Keratinocyte (primary cell): Measurements from ENCODE around the gene TXNL4B.

ENCODE experiments used
- EZH2 ChIP-seq: IDR thresholded peaks from one replicate; pipeline ENCODE4 v1.6.1; 2012; ENCODE audit warnings: inconsistent platforms, mild to moderate bottlenecking, low read length, moderate library complexity
- TF ChIP-seq, protein P1 (sequence below), 3 experiments: IDR thresholded peaks in 1 of 3; conservative IDR thresholded peaks in 1 of 3; optimal IDR thresholded peaks in 1 of 3; 2 replicates in 2 of 3; 3 replicates in 1 of 3; pipeline versions ENCODE3 to v1.5.1; 2011; ENCODE audit warnings: low read length in 3 of 3, mild to moderate bottlenecking in 3 of 3, moderate library complexity in 2 of 3, control low read depth in 1 of 3, inconsistent platforms in 1 of 3; ENCODE audit not compliant: insufficient read depth in 2 of 3; ENCODE audit errors: extremely low read depth in 1 of 3

DNA sequence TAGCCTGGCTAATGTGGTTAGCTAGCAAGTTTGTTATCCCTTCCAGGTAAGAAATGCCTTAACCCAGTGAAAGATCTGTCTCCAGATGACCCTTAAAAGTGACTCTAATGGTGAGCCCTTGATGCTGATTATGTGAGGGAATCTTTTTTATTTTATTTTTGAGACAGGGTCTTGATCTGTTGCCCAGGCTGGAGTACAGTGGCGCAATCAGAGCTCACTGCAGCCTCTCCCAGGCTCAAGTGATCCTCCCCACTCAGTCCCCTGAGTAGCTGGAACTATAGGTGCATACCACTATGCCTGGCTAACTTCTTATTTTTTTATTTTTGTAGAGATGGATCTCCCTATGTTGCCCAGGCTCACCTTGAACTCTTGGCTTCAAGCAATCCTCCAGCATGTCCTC is 49.9 kb downstream of the TXNL4B start:
- no peak for TF ChIP-seq EZH2
- TF ChIP-seq, protein P1, sequence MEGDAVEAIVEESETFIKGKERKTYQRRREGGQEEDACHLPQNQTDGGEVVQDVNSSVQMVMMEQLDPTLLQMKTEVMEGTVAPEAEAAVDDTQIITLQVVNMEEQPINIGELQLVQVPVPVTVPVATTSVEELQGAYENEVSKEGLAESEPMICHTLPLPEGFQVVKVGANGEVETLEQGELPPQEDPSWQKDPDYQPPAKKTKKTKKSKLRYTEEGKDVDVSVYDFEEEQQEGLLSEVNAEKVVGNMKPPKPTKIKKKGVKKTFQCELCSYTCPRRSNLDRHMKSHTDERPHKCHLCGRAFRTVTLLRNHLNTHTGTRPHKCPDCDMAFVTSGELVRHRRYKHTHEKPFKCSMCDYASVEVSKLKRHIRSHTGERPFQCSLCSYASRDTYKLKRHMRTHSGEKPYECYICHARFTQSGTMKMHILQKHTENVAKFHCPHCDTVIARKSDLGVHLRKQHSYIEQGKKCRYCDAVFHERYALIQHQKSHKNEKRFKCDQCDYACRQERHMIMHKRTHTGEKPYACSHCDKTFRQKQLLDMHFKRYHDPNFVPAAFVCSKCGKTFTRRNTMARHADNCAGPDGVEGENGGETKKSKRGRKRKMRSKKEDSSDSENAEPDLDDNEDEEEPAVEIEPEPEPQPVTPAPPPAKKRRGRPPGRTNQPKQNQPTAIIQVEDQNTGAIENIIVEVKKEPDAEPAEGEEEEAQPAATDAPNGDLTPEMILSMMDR (optimal IDR thresholded peaks at IDR 0.05 in 1 of 3, IDR thresholded peaks at IDR 0.05 in 1 of 3, conservative IDR thresholded peaks at IDR 0.05 in 1 of 3; ENCODE audit: extremely low read depth in 1 of 3, insufficient read depth in 2 of 3, low read length in 3 of 3), result no peak
